HUES64 (cell line): ENCODE data around the gene CDC42BPA.

Experiments
- H3K27ac ChIP-seq: 2 replicates; pipeline ENCODE4 v1.7.0; 2013; ENCODE audit warnings: low read depth, low read length, inconsistent platforms
- H3K27me3 ChIP-seq: 2 replicates; pipeline ENCODE4 v1.6.1; 2013; ENCODE audit warnings: mild to moderate bottlenecking, low read length; ENCODE audit not compliant: insufficient read depth
- H3K36me3 ChIP-seq: 2 replicates; pipeline ENCODE4 v1.6.1; 2013; ENCODE audit warnings: mild to moderate bottlenecking, low read length; ENCODE audit not compliant: insufficient read depth
- H3K4me1 ChIP-seq: 2 replicates; pipeline ENCODE4 v1.6.1; 2013; ENCODE audit warnings: mild to moderate bottlenecking, low read length, moderate library complexity; ENCODE audit not compliant: insufficient read depth
- H3K4me3 ChIP-seq: 2 replicates; pipeline ENCODE4 v1.5.1; 2013; ENCODE audit warnings: mild to moderate bottlenecking, low read length, moderate library complexity
- H3K9ac ChIP-seq: 2 replicates; pipeline ENCODE4 v1.6.1; 2013; ENCODE audit warnings: mild to moderate bottlenecking, low read depth, low read length
- H3K9me3 ChIP-seq: 2 replicates; pipeline ENCODE4 v1.6.1; 2013; ENCODE audit warnings: low read depth, low read length; ENCODE audit not compliant: insufficient read depth
- WGBS: fragments of 150-250, 120-280 bp; methylation state at CpG from one replicate; pipeline ENCODE4 v1.1.7; 2013; ENCODE audit warnings: missing lambda C conversion rate; 5-methylcytosine and 5-hydroxymethylcytosine counted together

The CDC42BPA gene

GRCh38 chr1:227219715-227220292 lies 98.5 kb downstream of the CDC42BPA start:
- H3K36me3 ChIP-seq, result no peaks in the 10 kb centered on the region
- no peaks in the 10 kb centered on the region for H3K9me3 ChIP-seq
- H3K4me1 ChIP-seq, result no peaks in the 10 kb centered on the region
- no peak overlapping the region for H3K9ac ChIP-seq
- H3K4me3 ChIP-seq, result no peak overlapping the region
- 95% methylated on average over 1 of the region's 1 CpG for WGBS
- H3K27me3 ChIP-seq, result no peaks in the 10 kb centered on the region
- H3K27ac ChIP-seq, result no peak overlapping the region

GRCh38 chr1:227218870-227219573 lies 99.3 kb downstream of the CDC42BPA start:
- Histone ChIP-seq H3K27ac (no peak overlapping the region), H3K9me3 (no peaks in the 10 kb centered on the region), H3K36me3 (no peaks in the 10 kb centered on the region), H3K9ac (no peak overlapping the region), H3K4me3 (no peak overlapping the region), H3K27me3 (no peaks in the 10 kb centered on the region), H3K4me1 (no peaks in the 10 kb centered on the region)
- 89% methylated on average over 6 of the region's 6 CpGs for WGBS

- no peak overlapping the region for H3K9ac ChIP-seq
- WGBS, result 100% methylated on average over 1 of the region's 2 CpGs
These were observed 102.3 kb downstream of the CDC42BPA start for GRCh38 chr1:227215863-227216510.

DNA sequence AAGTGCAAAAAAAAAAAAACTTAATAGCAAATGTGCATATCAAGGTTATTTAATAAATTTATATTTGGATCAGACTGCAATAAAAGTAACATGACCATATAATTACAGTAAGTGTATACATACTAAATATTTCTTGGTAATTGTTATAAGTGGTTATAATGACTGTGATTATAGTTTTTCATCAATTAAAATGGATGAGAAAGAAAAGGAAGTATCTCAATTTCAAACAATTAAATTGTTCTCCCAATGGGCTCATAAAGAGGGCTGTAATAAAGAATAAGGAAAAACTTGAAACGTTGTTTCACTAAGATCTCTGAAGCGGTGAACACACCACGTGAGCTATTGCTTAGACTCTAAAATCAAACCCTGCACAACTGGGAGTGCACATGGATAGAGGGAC lies 104.1 kb downstream of the CDC42BPA start:
- Histone ChIP-seq H3K4me1 (no peaks in the 10 kb centered on the region), H3K4me3 (no peak overlapping the region), H3K9ac (no peak overlapping the region), H3K27me3 (no peaks in the 10 kb centered on the region), H3K27ac (no peak overlapping the region), H3K36me3 (peaks cover 14% of the 10 kb centered on the region; the same call in 1 of the 2 replicates), H3K9me3 (no peaks in the 10 kb centered on the region)
- WGBS, result 90% methylated on average over 3 of the region's 3 CpGs

More at GRCh38 chr1:227215863-227216510, 102.3 kb downstream of the CDC42BPA start:
- no peaks in the 10 kb centered on the region for H3K27me3 ChIP-seq
- peaks cover 11% of the 10 kb centered on the region; the same call in 1 of the 2 replicates for H3K36me3 ChIP-seq
- H3K4me3 ChIP-seq, result no peak overlapping the region
- no peaks in the 10 kb centered on the region for H3K9me3 ChIP-seq
- H3K4me1 ChIP-seq, result no peaks in the 10 kb centered on the region
- H3K27ac ChIP-seq, result no peak overlapping the region

DNA sequence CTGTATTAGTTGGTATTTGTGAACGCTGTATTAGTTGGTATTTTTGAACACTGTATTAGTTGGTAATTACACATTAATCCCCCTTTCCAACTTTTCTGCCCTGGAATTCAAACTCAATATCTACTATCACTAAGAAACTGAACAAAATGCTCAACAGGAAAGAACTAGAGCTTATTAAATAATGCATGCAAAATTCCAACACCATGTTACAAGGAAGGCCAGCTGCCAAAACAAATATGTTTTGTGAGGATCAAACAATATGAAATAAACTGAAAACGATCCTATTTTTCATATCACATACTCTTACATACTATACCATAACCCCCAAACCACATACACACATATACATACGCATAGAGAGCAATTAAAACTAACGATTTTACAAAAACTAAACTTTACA lies 104.9 kb downstream of the CDC42BPA start:
- no peaks in the 10 kb centered on the region for H3K27me3 ChIP-seq
- no peaks in the 10 kb centered on the region for H3K4me1 ChIP-seq
- peaks cover 14% of the 10 kb centered on the region; the same call in 1 of the 2 replicates for H3K36me3 ChIP-seq
- H3K9ac ChIP-seq, result no peak overlapping the region
- H3K4me3 ChIP-seq, result no peak overlapping the region
- no peaks in the 10 kb centered on the region for H3K9me3 ChIP-seq
- H3K27ac ChIP-seq, result no peak overlapping the region
- 87% methylated on average over 4 of the region's 4 CpGs for WGBS

GRCh38 chr1:227212164-227212563 lies 106.1 kb downstream of the CDC42BPA start:
- Histone ChIP-seq H3K9ac (no peak overlapping the region), H3K27me3 (no peaks in the 10 kb centered on the region), H3K36me3 (peaks cover 14% of the 10 kb centered on the region; the same call in 1 of the 2 replicates), H3K4me3 (no peak overlapping the region), H3K4me1 (no peaks in the 10 kb centered on the region), H3K9me3 (no peaks in the 10 kb centered on the region), H3K27ac (no peak overlapping the region)
- WGBS, result 94% methylated on average over 3 of the region's 3 CpGs

DNA sequence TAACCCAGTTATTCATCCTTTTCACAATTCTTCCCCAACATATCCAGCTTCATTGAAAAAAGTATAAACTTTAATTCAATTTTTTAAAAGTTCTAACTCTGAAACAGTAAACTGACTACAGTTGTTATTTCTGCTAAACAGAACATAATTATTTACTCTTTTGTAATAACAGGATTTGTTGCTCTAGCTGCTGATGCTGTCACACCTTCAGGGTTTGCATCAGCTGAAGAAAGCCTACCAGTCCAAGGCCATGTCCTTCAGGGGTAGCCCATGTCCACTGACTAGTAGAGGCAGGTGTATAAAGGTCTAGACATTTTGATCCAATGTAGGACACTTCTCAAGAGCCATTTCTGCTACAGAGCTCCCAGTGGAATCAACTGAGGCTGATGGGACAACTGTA lies 107.7 kb downstream of the CDC42BPA start:
- Histone ChIP-seq H3K9ac (no peak overlapping the region), H3K9me3 (no peaks in the 10 kb centered on the region), H3K27ac (no peak overlapping the region), H3K36me3 (peaks cover 14% of the 10 kb centered on the region; the same call in 1 of the 2 replicates), H3K4me1 (no peaks in the 10 kb centered on the region), H3K4me3 (no peak overlapping the region), H3K27me3 (no peaks in the 10 kb centered on the region)

DNA sequence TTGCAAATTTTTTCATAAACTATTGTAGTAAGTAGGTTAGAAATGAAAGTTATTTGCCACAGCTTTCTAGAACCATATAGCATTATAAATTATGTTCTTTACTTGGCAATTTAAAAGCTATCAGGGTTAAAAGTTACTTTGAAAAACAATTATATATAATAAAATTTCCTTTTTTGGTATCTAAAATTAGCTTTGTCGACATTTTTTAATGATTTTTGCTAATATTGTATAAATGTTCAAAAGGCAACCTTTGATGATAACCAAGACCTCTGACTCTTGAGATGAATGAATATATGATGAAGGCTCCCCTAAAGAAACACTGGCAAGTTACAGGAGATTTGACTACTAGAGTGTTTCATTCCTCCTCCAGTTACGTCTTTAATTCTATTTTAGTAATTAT lies 121.2 kb downstream of the CDC42BPA start:
- no CpG with 5 or more reads among the region's 2 CpGs for WGBS

DNA sequence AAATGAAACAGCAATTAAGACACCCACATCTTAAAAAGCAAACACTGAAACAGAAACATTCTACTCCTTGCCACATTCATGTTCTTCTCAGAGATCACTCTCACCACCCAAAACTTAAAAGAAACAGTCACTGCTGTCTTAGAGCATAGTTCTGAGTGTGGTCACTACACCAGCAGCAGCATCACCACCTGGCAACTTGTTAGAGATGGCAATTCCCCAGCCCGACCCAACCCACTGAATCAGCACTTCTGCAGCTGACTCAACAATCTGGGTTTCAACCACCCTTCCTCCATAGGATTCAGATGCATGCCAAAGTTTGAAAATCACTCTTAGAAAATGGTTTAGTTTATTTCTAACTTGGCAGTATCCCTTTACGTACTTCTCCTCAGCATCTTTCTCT lies 126.1 kb downstream of the CDC42BPA start:
- Histone ChIP-seq H3K4me1 (no peaks in the 10 kb centered on the region), H3K9ac (no peak overlapping the region), H3K4me3 (no peak overlapping the region), H3K36me3 (peaks cover 6% of the 10 kb centered on the region; the same call in 1 of the 2 replicates), H3K27ac (no peak overlapping the region), H3K27me3 (no peaks in the 10 kb centered on the region), H3K9me3 (no peaks in the 10 kb centered on the region)
- WGBS, result 92% methylated on average over 2 of the region's 2 CpGs

More for the DNA sequence above, 121.2 kb downstream of the CDC42BPA start:
- Histone ChIP-seq H3K36me3 (peaks cover 19% of the 10 kb centered on the region; the same call in 1 of the 2 replicates), H3K9me3 (no peaks in the 10 kb centered on the region), H3K27me3 (no peaks in the 10 kb centered on the region), H3K4me1 (no peaks in the 10 kb centered on the region), H3K27ac (no peak overlapping the region), H3K4me3 (no peak overlapping the region), H3K9ac (no peak overlapping the region)

GRCh38 chr1:227191607-227192006 lies 126.7 kb downstream of the CDC42BPA start:
- Histone ChIP-seq H3K4me3 (no peak overlapping the region), H3K36me3 (peaks cover 6% of the 10 kb centered on the region; the same call in 1 of the 2 replicates), H3K27ac (no peak overlapping the region), H3K27me3 (no peaks in the 10 kb centered on the region), H3K9me3 (no peaks in the 10 kb centered on the region), H3K9ac (no peak overlapping the region), H3K4me1 (peaks cover 3% of the 10 kb centered on the region; the same call in 1 of the 2 replicates)
- 72% methylated on average over 2 of the region's 2 CpGs for WGBS

- WGBS, result no CpG with 5 or more reads among the region's 2 CpGs
- Histone ChIP-seq H3K9me3 (no peaks in the 10 kb centered on the region), H3K27ac (no peak overlapping the region), H3K9ac (no peak overlapping the region), H3K4me3 (no peak overlapping the region), H3K4me1 (peaks cover 9% of the 10 kb centered on the region; the same call in 1 of the 2 replicates), H3K27me3 (no peaks in the 10 kb centered on the region), H3K36me3 (peaks cover 6% of the 10 kb centered on the region; the same call in 1 of the 2 replicates)
These were observed 128.0 kb downstream of the CDC42BPA start for GRCh38 chr1:227190321-227190720.
